GM12864 (cell line): ENCODE results near the gene SEMA4A.

Experiments used
- DNase-seq: peaks from one replicate; pipeline ENCODE4 v3.0.0-alpha.2; 2011; ENCODE audit warnings: low read depth
- H3K4me3 ChIP-seq: 2 replicates; pipeline ENCODE4 v1.5.1; 2011; ENCODE audit warnings: mild to moderate bottlenecking, low read depth, low read length, control low read depth
- TF ChIP-seq, protein P1 (sequence below): IDR thresholded peaks from 2 replicates; pipeline ENCODE4 v1.5.1; 2011; ENCODE audit warnings: low read depth, mild to moderate bottlenecking, moderate library complexity, low read length, control low read depth, inconsistent platforms; ENCODE audit errors: missing control alignments

SEMA4A gene

GRCh38 chr1:156150333-156151011 is 2.9 kb upstream of the SEMA4A start:
- no peak for DNase-seq
- peak overlapping the region; percentile 55 for H3K4me3 ChIP-seq
- TF ChIP-seq, protein P1, sequence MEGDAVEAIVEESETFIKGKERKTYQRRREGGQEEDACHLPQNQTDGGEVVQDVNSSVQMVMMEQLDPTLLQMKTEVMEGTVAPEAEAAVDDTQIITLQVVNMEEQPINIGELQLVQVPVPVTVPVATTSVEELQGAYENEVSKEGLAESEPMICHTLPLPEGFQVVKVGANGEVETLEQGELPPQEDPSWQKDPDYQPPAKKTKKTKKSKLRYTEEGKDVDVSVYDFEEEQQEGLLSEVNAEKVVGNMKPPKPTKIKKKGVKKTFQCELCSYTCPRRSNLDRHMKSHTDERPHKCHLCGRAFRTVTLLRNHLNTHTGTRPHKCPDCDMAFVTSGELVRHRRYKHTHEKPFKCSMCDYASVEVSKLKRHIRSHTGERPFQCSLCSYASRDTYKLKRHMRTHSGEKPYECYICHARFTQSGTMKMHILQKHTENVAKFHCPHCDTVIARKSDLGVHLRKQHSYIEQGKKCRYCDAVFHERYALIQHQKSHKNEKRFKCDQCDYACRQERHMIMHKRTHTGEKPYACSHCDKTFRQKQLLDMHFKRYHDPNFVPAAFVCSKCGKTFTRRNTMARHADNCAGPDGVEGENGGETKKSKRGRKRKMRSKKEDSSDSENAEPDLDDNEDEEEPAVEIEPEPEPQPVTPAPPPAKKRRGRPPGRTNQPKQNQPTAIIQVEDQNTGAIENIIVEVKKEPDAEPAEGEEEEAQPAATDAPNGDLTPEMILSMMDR = no peak

GRCh38 chr1:156151093-156151688 is 2.2 kb upstream of the SEMA4A start:
- TF ChIP-seq, protein P1 = no peak
- DNase-seq = no peak
- peak overlapping the region; percentile 55; the same call in 1 of the 2 replicates for H3K4me3 ChIP-seq

- TF ChIP-seq, protein P1 = no peak
- no peak overlapping the region for H3K4me3 ChIP-seq
Observed at GRCh38 chr1:156152628-156153027, 757 bp upstream of the SEMA4A start.

GRCh38 chr1:156154317-156154749 is 948 bp downstream of the SEMA4A start:
- H3K4me3 ChIP-seq = peak overlapping the region; percentile 71
- DNase-seq = peak; percentile 86

More at GRCh38 chr1:156152628-156153027, 757 bp upstream of the SEMA4A start:
- DNase-seq = no peak

DNA sequence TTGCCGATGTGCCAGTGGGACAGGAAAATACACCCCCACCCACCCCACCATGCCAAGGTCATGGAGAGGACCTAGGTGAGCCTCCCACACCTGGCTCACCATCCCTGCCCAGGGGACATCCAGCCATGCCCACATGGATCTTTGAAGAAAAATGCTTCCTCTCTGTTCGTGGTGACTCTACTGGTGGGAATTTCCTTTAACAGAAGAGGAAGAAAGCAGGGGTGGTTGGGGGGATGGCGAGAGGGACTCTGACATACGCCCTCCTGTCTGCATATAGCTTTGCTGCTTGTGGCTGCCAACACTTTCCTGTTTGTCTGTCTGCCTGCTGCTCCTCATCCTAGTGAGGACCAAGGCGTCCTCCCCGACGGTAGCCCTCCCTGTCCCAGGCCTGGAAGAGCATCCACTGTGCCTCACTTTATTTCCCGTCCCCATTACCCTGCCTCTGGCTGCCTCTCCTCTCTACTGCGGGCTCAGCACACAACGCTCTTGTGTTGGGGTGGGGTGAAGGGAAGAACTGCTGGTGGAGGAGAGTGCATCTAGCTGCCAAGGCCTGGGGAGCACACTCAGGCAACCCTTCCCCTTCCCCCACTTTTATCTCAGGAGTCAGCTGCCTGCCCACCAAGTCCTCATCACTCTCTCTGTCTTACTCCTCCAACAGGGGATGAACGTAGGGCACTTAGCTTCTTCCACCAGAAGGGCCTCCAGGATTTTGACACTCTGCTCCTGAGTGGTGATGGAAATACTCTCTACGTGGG is 2.5 kb downstream of the SEMA4A start:
- TF ChIP-seq, protein P1 = no peak
- no peak for DNase-seq
- peak overlapping the region; percentile 71 for H3K4me3 ChIP-seq

More at GRCh38 chr1:156154317-156154749, 948 bp downstream of the SEMA4A start:
- TF ChIP-seq, protein P1 = no peak

GRCh38 chr1:156157506-156157905 is 4.1 kb downstream of the SEMA4A start:
- H3K4me3 ChIP-seq = peak overlapping the region; percentile 20
- peak; percentile 72 for DNase-seq
- TF ChIP-seq, protein P1 = no peak
